Tibial nerve (tissue), 4 donors: ENCODE measurements around the gene ZNF611.
"Not testable (repeated sequence)": the region's sequence is repeated elsewhere in the genome, so short reads cannot be mapped to it uniquely, and the experiment has no call there.

Source experiments
- CTCF ChIP-seq, 5 experiments: fragments of 200-600 bp in 3 of 5; fragments of 450-650 bp in 2 of 5; sonication (generic) in 3 of 5; IDR thresholded peaks; one replicate each; pipeline ENCODE4 v1.5.1; 2016 to 2019; ENCODE audit warnings: antibody characterized with exemption in 5 of 5, mild to moderate bottlenecking in 3 of 5, moderate library complexity in 2 of 5
- EP300 ChIP-seq, 2 donors: sonication (generic); formaldehyde crosslinking; IDR thresholded peaks; one replicate each; pipeline ENCODE4 v1.6.1; 2017; ENCODE audit warnings: antibody characterized with exemption in 2 of 2, mild to moderate bottlenecking in 1 of 2
- POLR2A ChIP-seq, 2 donors: fragments of 450-650 bp; IDR thresholded peaks; one replicate each; pipeline ENCODE4 v1.6.1; 2017; ENCODE audit warnings: antibody characterized with exemption in 2 of 2, mild to moderate bottlenecking in 2 of 2, moderate library complexity in 2 of 2

- TF ChIP-seq CTCF, EP300, POLR2A (IDR thresholded peaks at IDR 0.05): not testable (repeated sequence)
Observed at GRCh38 chr19:52726051-52726450, 8.8 kb downstream of the ZNF611 start.
